Liver (tissue), 9 donors: ENCODE data around the gene TIE1. TPM values are rescaled to one million over a fixed set of nuclear protein-coding genes. Genes with fewer than 3 reads are reported as not detected.

ENCODE experiments used
- DNase-seq: peaks from one replicate; pipeline ENCODE4 v3.0.0-alpha.2; 2017; ENCODE audit warnings: low spot score
- H3K27ac ChIP-seq, 2 donors: one replicate each; pipeline ENCODE4 v1.7.0; 2013; ENCODE audit warnings: inconsistent platforms in 2 of 2, low read length in 2 of 2, control low read depth in 1 of 2, low read depth in 1 of 2, mild to moderate bottlenecking in 1 of 2
- H3K27me3 ChIP-seq, 4 donors: one replicate each; pipeline versions ENCODE4 v1.6.1 to v1.7.0; 2013; ENCODE audit warnings: low read length in 3 of 4, inconsistent platforms in 1 of 4, mild to moderate bottlenecking in 1 of 4, moderate library complexity in 1 of 4; ENCODE audit not compliant: control insufficient read depth in 4 of 4, insufficient read depth in 4 of 4
- H3K36me3 ChIP-seq, 4 donors: one replicate each; pipeline versions ENCODE4 v1.6.1 to v1.7.0; 2013; ENCODE audit warnings: low read length in 3 of 4, mild to moderate bottlenecking in 3 of 4, low read depth in 1 of 4, moderate library complexity in 1 of 4; ENCODE audit not compliant: control insufficient read depth in 4 of 4, insufficient read depth in 3 of 4
- H3K4me1 ChIP-seq, 4 donors: one replicate each; pipeline versions ENCODE4 v1.6.1 to v1.7.0; 2013; ENCODE audit warnings: low read length in 3 of 4, mild to moderate bottlenecking in 3 of 4, moderate library complexity in 1 of 4; ENCODE audit not compliant: control insufficient read depth in 4 of 4, insufficient read depth in 4 of 4
- H3K4me3 ChIP-seq, 3 donors: one replicate each; pipeline versions ENCODE4 v1.6.1 to v1.7.0; 2013; ENCODE audit warnings: low read length in 3 of 3, control low read depth in 1 of 3, low read depth in 1 of 3, mild to moderate bottlenecking in 1 of 3
- H3K9ac ChIP-seq, 2 donors: one replicate each; pipeline ENCODE4 v1.7.0; 2013; ENCODE audit warnings: low read length in 2 of 2, mild to moderate bottlenecking in 2 of 2, moderate library complexity in 2 of 2, control low read depth in 1 of 2, low read depth in 1 of 2
- H3K9me3 ChIP-seq, 4 donors: one replicate each; pipeline versions ENCODE4 v1.6.1 to v1.7.0; 2013; ENCODE audit warnings: low read length in 3 of 4; ENCODE audit not compliant: control insufficient read depth in 4 of 4
- CTCF ChIP-seq: fragments of 150-350 bp; IDR thresholded peaks from 2 replicates; pipeline ENCODE4 v1.5.1; 2017; ENCODE audit warnings: improper control_type of control experiment, low read depth, low read length; ENCODE audit not compliant: missing input control
- HNF4A ChIP-seq, 2 donors: conservative IDR thresholded peaks; 2 replicates each; pipeline ENCODE4 v1.6.1; 2016; ENCODE audit warnings: antibody characterized with exemption in 2 of 2, mild to moderate bottlenecking in 2 of 2
- HNF4G ChIP-seq: IDR thresholded peaks from 2 replicates; pipeline ENCODE4 v1.6.1; 2016; ENCODE audit warnings: antibody characterized with exemption
- JUND ChIP-seq, 2 donors: IDR thresholded peaks; 2 replicates each; pipeline ENCODE4 v1.6.1; 2016; ENCODE audit warnings: antibody characterized with exemption in 2 of 2
- RAD21 ChIP-seq, 2 donors: IDR thresholded peaks; 2 replicates each; pipeline ENCODE4 v1.6.1; 2016; ENCODE audit warnings: antibody characterized with exemption in 2 of 2, mild to moderate bottlenecking in 2 of 2
- RXRA ChIP-seq, 2 donors: IDR thresholded peaks; 2 replicates each; pipeline ENCODE4 v1.6.1; 2017 to 2018; ENCODE audit warnings: antibody characterized with exemption in 2 of 2, mild to moderate bottlenecking in 1 of 2
- TAF1 ChIP-seq: conservative IDR thresholded peaks from 2 replicates; pipeline ENCODE4 v1.6.1; 2016; ENCODE audit warnings: antibody characterized with exemption, mild to moderate bottlenecking
- ZBTB33 ChIP-seq: IDR thresholded peaks from 2 replicates; pipeline ENCODE4 v1.6.1; 2016; ENCODE audit warnings: antibody characterized with exemption
- WGBS: extraction: QIAGEN DNeasy Blood & Tissue Kit; methylation state at CpG from one replicate; pipeline ENCODE4 v1.1.7; 2013; 5-methylcytosine and 5-hydroxymethylcytosine counted together
- polyA plus RNA-seq, 2 donors: library from polyadenylated mRNA; stranded (reverse) in 1 of 2; unstranded in 1 of 2; fragments of 200-250 nt in 1 of 2; fragments of >200 nt in 1 of 2; fragmentation: Nextera tagmentation in 1 of 2; extraction: Ambion mirVana in 1 of 2; gene quantifications; one replicate each; pipeline versions ENCODE4 v1.2.1 to v1.2.3, GENCODE V29; 2013 to 2015
- total RNA-seq, 2 donors: library from RNA; depleted of rRNA; stranded (reverse); fragments of >200 nt; gene quantifications; one replicate each; pipeline ENCODE4 v1.2.3, GENCODE V29; 2014
- TF ChIP-seq, protein P1 (sequence below): IDR thresholded peaks from 2 replicates; pipeline ENCODE4 v1.6.1; 2016; ENCODE audit warnings: antibody characterized with exemption
- TF ChIP-seq, protein P2 (sequence below): IDR thresholded peaks from 2 replicates; pipeline ENCODE4 v1.6.1; 2016; ENCODE audit warnings: antibody characterized with exemption, mild to moderate bottlenecking
- donor health status: healthy.
- donor health status: healthy.
- donor health status: healthy.
- donor health status: healthy.
- donor health status: healthy.

The TIE1 gene
- total and polyA plus RNA-seq, 4 donors: 3.6 to 17.6 (median 8.9) TPM

DNA sequence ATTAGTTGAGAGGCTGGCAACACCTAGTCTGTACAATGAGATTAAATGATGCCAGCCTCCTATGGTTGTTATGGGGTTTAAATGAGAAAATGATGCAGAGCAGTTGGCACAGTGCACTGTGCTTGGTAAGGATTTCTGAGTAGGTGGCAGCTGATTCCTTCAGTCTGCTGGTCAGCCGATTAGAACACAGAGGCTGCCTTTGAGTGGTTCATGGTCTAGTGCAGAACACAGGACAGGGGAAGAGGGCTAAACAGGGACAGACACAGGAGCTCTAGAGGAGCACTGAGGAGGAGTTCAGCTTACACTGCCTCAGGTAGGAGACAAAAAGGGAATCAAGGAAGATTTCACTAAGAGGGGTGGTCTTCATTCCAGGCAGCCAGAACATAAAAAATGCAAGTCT is 1.4 kb downstream of the TIE1 start:
- WGBS: 85% methylated on average over 1 of the region's 1 CpG
- Histone ChIP-seq H3K27ac (no peak overlapping the region), H3K36me3 (no peaks in the 10 kb centered on the region), H3K4me3 (no peak overlapping the region), H3K27me3 (no peaks in the 10 kb centered on the region), H3K9ac (no peak overlapping the region), H3K4me1 (peaks cover 10 to 22% (median 14%) of the 10 kb centered on the region in 4 donors), H3K9me3 (no peaks in the 10 kb centered on the region)
- no peak for DNase-seq
- no peak for TF ChIP-seq TAF1
- TF ChIP-seq HNF4G: no peak
- TF ChIP-seq, protein P1, sequence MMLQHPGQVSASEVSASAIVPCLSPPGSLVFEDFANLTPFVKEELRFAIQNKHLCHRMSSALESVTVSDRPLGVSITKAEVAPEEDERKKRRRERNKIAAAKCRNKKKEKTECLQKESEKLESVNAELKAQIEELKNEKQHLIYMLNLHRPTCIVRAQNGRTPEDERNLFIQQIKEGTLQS: no peak
- TF ChIP-seq RAD21 (IDR thresholded peaks at IDR 0.05): no peak
- TF ChIP-seq JUND (IDR thresholded peaks at IDR 0.05): no peak
- TF ChIP-seq ZBTB33: no peak
- no peak for TF ChIP-seq RXRA (IDR thresholded peaks at IDR 0.05)
- no peak for TF ChIP-seq CTCF
- TF ChIP-seq, protein P2, sequence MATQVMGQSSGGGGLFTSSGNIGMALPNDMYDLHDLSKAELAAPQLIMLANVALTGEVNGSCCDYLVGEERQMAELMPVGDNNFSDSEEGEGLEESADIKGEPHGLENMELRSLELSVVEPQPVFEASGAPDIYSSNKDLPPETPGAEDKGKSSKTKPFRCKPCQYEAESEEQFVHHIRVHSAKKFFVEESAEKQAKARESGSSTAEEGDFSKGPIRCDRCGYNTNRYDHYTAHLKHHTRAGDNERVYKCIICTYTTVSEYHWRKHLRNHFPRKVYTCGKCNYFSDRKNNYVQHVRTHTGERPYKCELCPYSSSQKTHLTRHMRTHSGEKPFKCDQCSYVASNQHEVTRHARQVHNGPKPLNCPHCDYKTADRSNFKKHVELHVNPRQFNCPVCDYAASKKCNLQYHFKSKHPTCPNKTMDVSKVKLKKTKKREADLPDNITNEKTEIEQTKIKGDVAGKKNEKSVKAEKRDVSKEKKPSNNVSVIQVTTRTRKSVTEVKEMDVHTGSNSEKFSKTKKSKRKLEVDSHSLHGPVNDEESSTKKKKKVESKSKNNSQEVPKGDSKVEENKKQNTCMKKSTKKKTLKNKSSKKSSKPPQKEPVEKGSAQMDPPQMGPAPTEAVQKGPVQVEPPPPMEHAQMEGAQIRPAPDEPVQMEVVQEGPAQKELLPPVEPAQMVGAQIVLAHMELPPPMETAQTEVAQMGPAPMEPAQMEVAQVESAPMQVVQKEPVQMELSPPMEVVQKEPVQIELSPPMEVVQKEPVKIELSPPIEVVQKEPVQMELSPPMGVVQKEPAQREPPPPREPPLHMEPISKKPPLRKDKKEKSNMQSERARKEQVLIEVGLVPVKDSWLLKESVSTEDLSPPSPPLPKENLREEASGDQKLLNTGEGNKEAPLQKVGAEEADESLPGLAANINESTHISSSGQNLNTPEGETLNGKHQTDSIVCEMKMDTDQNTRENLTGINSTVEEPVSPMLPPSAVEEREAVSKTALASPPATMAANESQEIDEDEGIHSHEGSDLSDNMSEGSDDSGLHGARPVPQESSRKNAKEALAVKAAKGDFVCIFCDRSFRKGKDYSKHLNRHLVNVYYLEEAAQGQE: no peak

DNA sequence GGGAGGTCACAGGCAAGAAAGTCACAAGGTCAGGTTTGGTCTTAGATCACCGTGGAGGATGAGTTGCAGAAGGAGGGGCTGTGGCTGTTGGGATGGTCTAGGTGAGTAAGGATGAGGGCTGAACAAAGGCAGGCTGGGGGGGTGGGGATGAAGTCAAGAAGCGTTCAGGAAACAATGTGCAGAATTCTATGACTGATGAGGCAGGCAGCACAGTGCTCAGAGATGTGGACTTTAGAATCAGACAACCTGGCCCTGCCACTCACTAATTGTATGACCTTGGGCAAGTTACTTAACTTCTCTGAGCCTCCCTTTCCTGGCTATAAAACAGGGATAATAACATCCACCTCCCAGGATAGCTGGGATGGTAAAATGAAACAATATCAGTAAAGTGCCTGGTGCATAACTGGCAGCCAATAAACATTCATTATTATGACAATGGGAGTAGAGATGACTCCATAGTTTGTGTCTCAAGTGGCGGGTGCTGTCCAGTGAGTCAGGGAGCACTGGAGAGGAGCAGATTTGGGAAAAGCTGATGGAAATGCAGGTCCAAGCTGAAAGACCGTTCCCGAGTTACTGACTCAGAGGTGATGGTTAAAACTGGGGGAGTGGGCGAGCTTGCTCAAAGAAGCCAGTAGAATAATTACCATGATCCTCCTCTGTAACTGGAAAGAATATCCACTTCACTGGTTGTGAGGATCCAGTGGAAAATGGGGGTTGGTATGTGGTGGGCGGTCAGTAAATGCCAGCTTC is 2.1 kb downstream of the TIE1 start:
- no peak for TF ChIP-seq ZBTB33
- TF ChIP-seq HNF4A (conservative IDR thresholded peaks at IDR 0.05): peak; percentile 45 to 67
- WGBS: 83% methylated on average over 7 of the region's 7 CpGs
- Histone ChIP-seq H3K36me3 (no peaks in the 10 kb centered on the region), H3K27me3 (no peaks in the 10 kb centered on the region), H3K9me3 (no peaks in the 10 kb centered on the region), H3K9ac (no peak overlapping the region), H3K4me1 (peaks cover 10 to 22% (median 14%) of the 10 kb centered on the region in 4 donors), H3K4me3 (no peak overlapping the region), H3K27ac (no peak overlapping the region)
- no peak for DNase-seq
